Endothelial cell of umbilical vein (primary cell): ENCODE measurements around the gene TAOK2. TPM values are rescaled to one million over a fixed set of nuclear protein-coding genes. Genes with fewer than 3 reads are reported as not detected.

ENCODE experiments used
- BruUV-seq: library from RNA; stranded (reverse); fragments of 400-500 nt; replicated peaks from 2 replicates; lab custom pipeline; 2021; lab: Mats Ljungman, UMichigan
- CTCF ChIA-PET: fragments of 300-600, 350-600 bp; sonication (Branson Sonifier 250); formaldehyde crosslinking; loops from one replicate; lab custom pipeline; 2021; ENCODE audit warnings: antibody characterized with exemption, inconsistent platforms; lab: Charles Lee
- POLR2A ChIA-PET: fragments of 300-600, 350-600 bp; sonication (Branson Sonifier 250); formaldehyde crosslinking; loops from one replicate; lab custom pipeline; 2021; ENCODE audit warnings: antibody characterized with exemption, inconsistent platforms; lab: Charles Lee
- DNase-seq: peaks from one replicate; pipeline ENCODE4 v3.0.0-alpha.2; 2011; ENCODE audit warnings: low read depth, low spot score
- FAIRE-seq: peaks from 2 replicates; lab custom pipeline; 2011; peaks lifted over from hg19 to GRCh38; lab: Jason Lieb, UNC
- H2AFZ ChIP-seq: 2 replicates; pipeline ENCODE4 v1.6.0; 2012; ENCODE audit warnings: low read depth, low read length, control low read depth, inconsistent platforms
- H3K27ac ChIP-seq: 2 replicates; pipeline ENCODE4 v1.5.1; 2011; ENCODE audit warnings: low read depth, mild to moderate bottlenecking, control low read depth, low read length, moderate library complexity; ENCODE audit not compliant: insufficient read depth
- H3K27me3 ChIP-seq, 2 experiments: 2 replicates each; pipeline versions ENCODE4 v1.6.0 to v1.6.1; 2011; ENCODE audit warnings: low read length in 2 of 2, mixed read lengths in 1 of 2; ENCODE audit not compliant: control insufficient read depth in 2 of 2, insufficient read depth in 2 of 2
- H3K36me3 ChIP-seq, 2 experiments: 2 replicates in 1 of 2; 3 replicates in 1 of 2; pipeline ENCODE4 v1.5.1; 2011; ENCODE audit warnings: low read length in 2 of 2, mild to moderate bottlenecking in 1 of 2, moderate library complexity in 1 of 2; ENCODE audit not compliant: control insufficient read depth in 2 of 2, insufficient read depth in 2 of 2; ENCODE audit errors: extremely low read depth in 1 of 2
- H3K4me1 ChIP-seq: 3 replicates; pipeline ENCODE4 v1.5.1; 2011; ENCODE audit warnings: mild to moderate bottlenecking, low read length; ENCODE audit not compliant: control insufficient read depth, insufficient read depth; ENCODE audit errors: extremely low read depth
- H3K4me2 ChIP-seq: 2 replicates; pipeline ENCODE4 v1.6.1; 2011; ENCODE audit warnings: low read length, control low read depth, mixed read lengths; ENCODE audit not compliant: insufficient read depth
- H3K4me3 ChIP-seq, 3 experiments: fragments of 200-600 bp in 1 of 3; sonication (generic), shearing (Covaris generic) in 1 of 3; replicated peaks in 1 of 3; 2 replicates each; pipeline ENCODE4 v1.5.1; 2011 to 2016; ENCODE audit warnings: control low read depth in 3 of 3, low read length in 3 of 3, mild to moderate bottlenecking in 2 of 3, inconsistent platforms in 1 of 3, low read depth in 1 of 3, moderate library complexity in 1 of 3; ENCODE audit not compliant: insufficient read depth in 1 of 3
- H3K79me2 ChIP-seq: 2 replicates; pipeline ENCODE4 v1.6.0; 2012; ENCODE audit warnings: low read length, inconsistent platforms; ENCODE audit not compliant: control insufficient read depth, insufficient read depth
- H3K9ac ChIP-seq: replicated peaks from 2 replicates; pipeline ENCODE3; 2011; ENCODE audit warnings: low read length, control low read depth; ENCODE audit not compliant: insufficient read depth; ENCODE audit errors: extremely low read depth
- H3K9me1 ChIP-seq: replicated peaks from 3 replicates; pipeline ENCODE4 v1.6.0; 2011; ENCODE audit warnings: mild to moderate bottlenecking, low read length; ENCODE audit not compliant: control insufficient read depth, insufficient read depth; ENCODE audit errors: extremely low read depth
- H3K9me3 ChIP-seq: replicated peaks from 2 replicates; pipeline ENCODE4 v1.5.1; 2012; ENCODE audit warnings: low read length, inconsistent platforms; ENCODE audit not compliant: control insufficient read depth, insufficient read depth
- H4K20me1 ChIP-seq: replicated peaks from 2 replicates; pipeline ENCODE3; 2011; ENCODE audit warnings: mild to moderate bottlenecking, low read length; ENCODE audit not compliant: control insufficient read depth, insufficient read depth; ENCODE audit errors: extremely low read depth
- CTCF ChIP-seq, 2 donors: IDR thresholded peaks; 1 replicate in 1 of 2; 2 replicates in 1 of 2; pipeline ENCODE4 v1.5.1; 2011; ENCODE audit warnings: low read length in 2 of 2, mild to moderate bottlenecking in 2 of 2, moderate library complexity in 2 of 2, control low read depth in 1 of 2, inconsistent platforms in 1 of 2, low read depth in 1 of 2; ENCODE audit not compliant: insufficient read depth in 1 of 2; ENCODE audit errors: extremely low read depth in 1 of 2
- EZH2 ChIP-seq: IDR thresholded peaks from 2 replicates; pipeline ENCODE4 v1.6.1; 2012; ENCODE audit warnings: borderline replicate concordance, low read depth, mild to moderate bottlenecking, moderate library complexity, low read length, inconsistent platforms; ENCODE audit not compliant: severe bottlenecking
- FOS ChIP-seq: IDR thresholded peaks from 2 replicates; pipeline ENCODE4 v1.6.1; 2011; ENCODE audit warnings: mild to moderate bottlenecking, low read length, moderate library complexity, borderline replicate concordance; ENCODE audit not compliant: insufficient read depth
- GATA2 ChIP-seq: IDR thresholded peaks from 2 replicates; pipeline ENCODE4 v1.7.0; 2011; ENCODE audit warnings: low read depth, mild to moderate bottlenecking, moderate library complexity, mixed read lengths, low read length; ENCODE audit not compliant: insufficient read length, insufficient read depth
- JUN ChIP-seq: IDR thresholded peaks from 2 replicates; pipeline ENCODE4 v1.6.1; 2011; ENCODE audit warnings: borderline replicate concordance, low read depth; ENCODE audit not compliant: insufficient read length, insufficient read depth
- MYC ChIP-seq: IDR thresholded peaks from one replicate; pipeline ENCODE4 v1.6.1; 2011; ENCODE audit warnings: mild to moderate bottlenecking, low read depth, low read length
- POLR2A ChIP-seq: IDR thresholded peaks from 2 replicates; pipeline ENCODE4 v1.6.1; 2012; ENCODE audit warnings: low read depth, mild to moderate bottlenecking, control low read depth, low read length
- POLR2AphosphoS5 ChIP-seq: IDR thresholded peaks from 2 replicates; pipeline ENCODE4 v1.6.1; 2012; ENCODE audit warnings: low read depth, mild to moderate bottlenecking, control low read depth, low read length, moderate library complexity; ENCODE audit not compliant: insufficient read depth
- dilution Hi-C: fragments of 300-500 bp; cut with MboI; formaldehyde crosslinking; loops from one replicate; pipeline ENCODE4 v1.15.0; 2019; ENCODE audit warnings: low sequenced_read_pairs; ENCODE audit not compliant: extremely low pct_ligation_motif_present
- intact Hi-C: fragments of 100-400 bp; cut with micrococcal nuclease; formaldehyde crosslinking; loops from one replicate; pipeline ENCODE4 v1.10.0; 2022
- polyA plus RNA-seq, 4 experiments: library from polyadenylated mRNA; depleted of rRNA in 3 of 4; stranded (reverse) in 3 of 4; unstranded in 1 of 4; fragments of >200 nt; gene quantifications; 2 replicates each; pipeline versions ENCODE4 v1.2.1 to v1.2.3, GENCODE V29; 2011 to 2012; ENCODE audit warnings: missing spikeins in 1 of 4
- total RNA-seq: library from RNA; stranded (reverse); gene quantifications from 2 replicates; pipeline ENCODE4 v1.2.3, GENCODE V29; 2021
- TF ChIP-seq, protein P1 (sequence below): IDR thresholded peaks from 2 replicates; pipeline ENCODE4 v1.6.1; 2011; ENCODE audit not compliant: insufficient read depth, insufficient read length

TAOK2 gene
- total and polyA plus RNA-seq, 2 donors (not counting 3 experiments of a cell fraction or from before 2014, with no cell fraction given) = 52.8 to 114 TPM

DNA sequence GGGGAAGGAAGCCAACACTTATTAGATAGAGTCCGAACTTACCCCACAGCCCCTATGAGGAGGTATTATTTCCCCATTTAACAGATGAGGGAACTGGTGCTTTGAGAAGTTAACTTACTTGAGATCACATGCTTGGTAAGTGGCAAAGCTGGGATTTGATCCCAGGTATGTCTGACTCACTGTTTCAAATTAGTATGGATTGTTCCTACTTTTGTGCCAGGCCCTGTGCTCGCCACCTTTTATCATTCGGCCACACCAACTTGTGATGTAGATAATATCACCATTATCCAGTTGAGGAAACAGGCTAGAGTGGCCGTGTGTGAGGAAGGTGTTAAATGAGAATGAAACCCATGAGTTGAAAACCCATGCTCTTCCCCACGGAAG is 11.1 kb downstream of the TAOK2 start:
- no TSS peak for BruUV-seq
- Histone ChIP-seq H3K9me3 (no peaks in the 10 kb centered on the region), H3K4me2 (no peak overlapping the region), H3K4me3 (no peak overlapping the region), H3K4me1 (peaks cover 7% of the 10 kb centered on the region), H3K36me3 (peaks cover 48 to 91% of the 10 kb centered on the region in 2 experiments), H2AFZ (no peak overlapping the region), H4K20me1 (no peaks in the 10 kb centered on the region), H3K27me3 (no peaks in the 10 kb centered on the region), H3K79me2 (peaks cover 9% of the 10 kb centered on the region), H3K9me1 (no peaks in the 10 kb centered on the region), H3K27ac (no peak overlapping the region), H3K9ac (no peak overlapping the region)
- POLR2A ChIA-PET = interaction anchor here (0.9 to 1.2 kb wide), 2 partner anchors 11 kb away, joined by 3 read pairs; partner anchors contain the start of gene TAOK2
- CTCF ChIA-PET = interaction anchor here (2.1 kb wide), 1 partner anchor 21 kb away, joined by 6 read pairs; no protein-coding TSS in a partner anchor
- FAIRE-seq (no peak), DNase-seq (no peak)
- intact Hi-C loops (no loop called here), dilution Hi-C loops (no loop called here)
- TF ChIP-seq GATA2 = no peak
- no peak for TF ChIP-seq POLR2A
- no peak for TF ChIP-seq POLR2AphosphoS5
- TF ChIP-seq JUN = no peak
- no peak for TF ChIP-seq FOS
- TF ChIP-seq CTCF (IDR thresholded peaks at IDR 0.05; ENCODE audit: extremely low read depth in 1 of 2, insufficient read depth in 1 of 2, low read depth in 1 of 2, low read length in 2 of 2) = no peak
- no peak for TF ChIP-seq EZH2
- TF ChIP-seq MYC = no peak
- TF ChIP-seq, protein P1, sequence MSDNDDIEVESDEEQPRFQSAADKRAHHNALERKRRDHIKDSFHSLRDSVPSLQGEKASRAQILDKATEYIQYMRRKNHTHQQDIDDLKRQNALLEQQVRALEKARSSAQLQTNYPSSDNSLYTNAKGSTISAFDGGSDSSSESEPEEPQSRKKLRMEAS = no peak
